SH-SY5Y (cell line): ENCODE measurements around the gene AADACL3.

Experiments
- GATA2 ChIP-seq: IDR thresholded peaks from 2 replicates; pipeline ENCODE4 v1.6.1; 2011; ENCODE audit warnings: mild to moderate bottlenecking, low read depth, low read length
- GATA3 ChIP-seq: IDR thresholded peaks from 2 replicates; pipeline ENCODE4 v1.6.1; 2011; ENCODE audit warnings: low read depth, mild to moderate bottlenecking, low read length, moderate library complexity

- TF ChIP-seq GATA2 = no peak
- TF ChIP-seq GATA3 = no peak
Measured at GRCh38 chr1:12690156-12690555, 25.8 kb upstream of the AADACL3 start.
